ENCODE results near the gene NOP14. TPM values are rescaled to one million over a fixed set of nuclear protein-coding genes. Genes with fewer than 3 reads are reported as not detected.
A peak's percentile ranks its signal among the peaks of the same experiment; 100 is the strongest.

Gene NOP14
- polyA plus RNA-seq, 1 donor: 25.6 TPM

DNA sequence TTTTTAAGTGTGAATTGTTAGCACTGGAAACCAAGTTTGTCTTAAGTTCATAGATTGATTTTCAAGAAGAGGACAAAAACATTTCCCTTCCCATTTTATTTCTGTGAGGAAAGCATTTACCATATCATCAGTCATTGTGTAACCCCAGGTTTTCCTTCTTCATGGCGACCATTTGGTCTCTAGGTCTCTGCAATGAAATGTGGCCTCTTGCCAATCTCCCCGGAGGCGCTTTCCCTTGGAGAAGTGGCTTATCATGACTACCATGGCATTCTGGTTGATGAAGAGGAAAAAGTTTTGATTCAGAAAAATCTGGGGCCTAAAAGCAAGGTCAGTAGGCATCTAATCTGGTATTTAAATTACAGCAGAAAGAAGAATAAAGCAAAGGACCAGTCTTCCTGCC, 65.2 kb downstream of the NOP14 start:
- Histone ChIP-seq H3K9me3 (ENCODE audit: control insufficient read depth, low read depth, low read length) (no peaks in the 10 kb centered on the region), H3K27me3 (ENCODE audit: control insufficient read depth, insufficient read depth, low read length) (no peaks in the 10 kb centered on the region), H3K4me1 (ENCODE audit: control insufficient read depth, insufficient read depth, low read length) (no peaks in the 10 kb centered on the region), H3K4me3 (ENCODE audit: low read length) (no peak overlapping the region), H3K27ac (ENCODE audit: low read length) (no peak overlapping the region), H3K36me3 (ENCODE audit: control insufficient read depth, insufficient read depth, low read length) (peaks cover 74% of the 10 kb centered on the region)
- no CpG with 5 or more reads among the region's 3 CpGs for WGBS (ENCODE audit: insufficient coverage, low lambda C conversion rate)
- DNase-seq: no peak

DNA sequence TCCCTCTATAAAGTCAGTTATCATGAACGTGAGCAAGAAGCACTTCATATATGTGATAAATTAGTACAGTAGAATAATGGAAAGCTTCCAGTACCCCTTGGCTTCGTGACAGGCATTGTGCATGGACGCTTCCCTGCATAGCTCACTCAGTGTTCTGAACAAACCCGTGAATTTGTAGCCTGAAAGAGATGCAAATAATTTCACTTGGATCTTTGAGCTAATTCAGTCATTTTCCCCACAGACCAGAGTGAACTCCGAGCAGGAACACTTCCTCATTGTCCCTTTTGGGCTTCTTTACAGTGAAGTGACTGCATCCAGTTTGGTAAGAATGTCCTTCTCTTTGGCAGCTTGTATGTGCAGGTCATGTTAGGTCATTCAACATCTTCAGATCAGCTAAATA, 69.4 kb downstream of the NOP14 start:
- Histone ChIP-seq H3K27me3 (ENCODE audit: control insufficient read depth, insufficient read depth, low read length) (no peaks in the 10 kb centered on the region), H3K9me3 (ENCODE audit: control insufficient read depth, low read depth, low read length) (no peaks in the 10 kb centered on the region), H3K4me1 (ENCODE audit: control insufficient read depth, insufficient read depth, low read length) (peaks cover 5% of the 10 kb centered on the region), H3K36me3 (ENCODE audit: control insufficient read depth, insufficient read depth, low read length) (peaks cover 54% of the 10 kb centered on the region), H3K4me3 (ENCODE audit: low read length) (no peak overlapping the region), H3K27ac (ENCODE audit: low read length) (no peak overlapping the region)
- WGBS (ENCODE audit: insufficient coverage, low lambda C conversion rate): no CpG with 5 or more reads among the region's 5 CpGs
- no peak for DNase-seq

DNA sequence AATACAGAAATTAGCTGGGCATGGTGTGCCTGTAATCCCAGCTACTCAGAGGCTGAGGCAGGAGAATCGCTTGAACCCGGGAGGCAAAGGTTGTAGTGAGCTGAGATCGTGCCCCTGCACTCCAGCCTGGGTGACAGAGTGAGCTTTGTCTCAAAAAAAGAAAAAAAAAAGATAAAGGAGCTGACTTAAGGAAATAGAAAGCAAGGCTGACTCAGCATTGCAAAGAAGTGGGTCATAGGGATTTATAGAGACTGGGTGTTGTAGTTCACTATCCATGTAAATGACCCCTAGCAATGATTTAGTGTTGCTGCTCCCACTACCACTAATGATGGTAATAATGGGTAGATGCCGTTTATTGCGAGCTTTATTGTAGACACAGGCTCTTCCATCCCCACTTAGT, 71.9 kb downstream of the NOP14 start:
- WGBS (ENCODE audit: insufficient coverage, low lambda C conversion rate): 40% methylated on average over 2 of the region's 5 CpGs
- peak overlapping the region; percentile 63 for H3K27ac ChIP-seq (ENCODE audit: low read length)
- no peaks in the 10 kb centered on the region for H3K9me3 ChIP-seq (ENCODE audit: control insufficient read depth, low read depth, low read length)
- H3K36me3 ChIP-seq (ENCODE audit: control insufficient read depth, insufficient read depth, low read length): peaks cover 49% of the 10 kb centered on the region
- no peaks in the 10 kb centered on the region for H3K27me3 ChIP-seq (ENCODE audit: control insufficient read depth, insufficient read depth, low read length)
- H3K4me1 ChIP-seq (ENCODE audit: control insufficient read depth, insufficient read depth, low read length): peaks cover 5% of the 10 kb centered on the region
- H3K4me3 ChIP-seq (ENCODE audit: low read length): no peak overlapping the region
- DNase-seq: peak; percentile 41 to 82

DNA sequence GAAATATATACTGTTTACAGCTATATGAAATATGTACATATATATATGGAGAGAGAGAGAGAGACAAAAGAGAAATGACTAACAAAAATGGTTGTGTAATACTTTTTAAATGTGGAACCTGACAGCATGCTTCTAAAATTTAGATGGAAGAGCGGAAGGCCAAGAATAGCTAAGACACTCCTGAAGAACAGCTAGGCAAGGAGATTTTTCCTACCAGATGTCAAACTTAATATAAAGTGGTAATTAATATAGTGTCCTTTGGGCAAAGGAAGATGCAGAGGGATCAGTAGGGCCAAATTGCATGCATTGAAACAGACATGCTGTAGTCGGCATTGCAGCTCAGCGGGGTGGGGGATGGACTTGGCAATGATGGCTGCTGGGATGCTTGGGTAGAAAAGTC, 74.3 kb downstream of the NOP14 start:
- H3K27ac ChIP-seq (ENCODE audit: low read length): no peak overlapping the region
- H3K9me3 ChIP-seq (ENCODE audit: control insufficient read depth, low read depth, low read length): no peaks in the 10 kb centered on the region
- H3K4me1 ChIP-seq (ENCODE audit: control insufficient read depth, insufficient read depth, low read length): peaks cover 5% of the 10 kb centered on the region
- no CpG with 5 or more reads among the region's 3 CpGs for WGBS (ENCODE audit: insufficient coverage, low lambda C conversion rate)
- H3K36me3 ChIP-seq (ENCODE audit: control insufficient read depth, insufficient read depth, low read length): peaks cover 47% of the 10 kb centered on the region
- DNase-seq: no peak
- no peak overlapping the region for H3K4me3 ChIP-seq (ENCODE audit: low read length)
- no peaks in the 10 kb centered on the region for H3K27me3 ChIP-seq (ENCODE audit: control insufficient read depth, insufficient read depth, low read length)

Other genes starting within 250 kb of the NOP14 start
- 28.5 TPM for gene TNIP2, start 207.1 kb downstream of the NOP14 start, polyA plus RNA-seq
- 45.9 TPM for gene SH3BP2, start 170.3 kb downstream of the NOP14 start, polyA plus RNA-seq
- gene ADD1, start 119.6 kb downstream of the NOP14 start, polyA plus RNA-seq: 183 TPM
- gene GRK4, start 165 bp upstream of the NOP14 start, polyA plus RNA-seq: 5.5 TPM
- gene HTT-AS, start 111.1 kb upstream of the NOP14 start, polyA plus RNA-seq: not detected
- 29.8 TPM for gene HTT, start 111.3 kb upstream of the NOP14 start, polyA plus RNA-seq

All from large intestine (tissue), 3 donors.